Glomerular visceral epithelial cell (primary cell): ENCODE measurements around the gene TGM3.

Experiments used
- DNase-seq: peaks from one replicate; pipeline ENCODE4 v3.0.0-alpha.2; 2016; ENCODE audit errors: extremely low spot score

Gene TGM3

GRCh38 chr20:2307136-2307535 lies 11.3 kb downstream of the TGM3 start:
- DNase-seq, result no peak

- no peak for DNase-seq
Observed at GRCh38 chr20:2311329-2311728, 15.5 kb downstream of the TGM3 start.

GRCh38 chr20:2312876-2313275 lies 17.1 kb downstream of the TGM3 start:
- no peak for DNase-seq

- no peak for DNase-seq
Observed at GRCh38 chr20:2313316-2313715, 17.5 kb downstream of the TGM3 start.

- DNase-seq, result peak; percentile 25
Observed at GRCh38 chr20:2314759-2315439, 19.1 kb downstream of the TGM3 start.

GRCh38 chr20:2315440-2315778 lies 19.6 kb downstream of the TGM3 start:
- no peak for DNase-seq

GRCh38 chr20:2316847-2317495 lies 21.2 kb downstream of the TGM3 start:
- no peak for DNase-seq

- DNase-seq, result no peak
Observed at GRCh38 chr20:2320813-2321658, 25.2 kb downstream of the TGM3 start.

GRCh38 chr20:2323051-2323450 lies 27.2 kb downstream of the TGM3 start:
- DNase-seq, result no peak

GRCh38 chr20:2326046-2326445 lies 30.2 kb downstream of the TGM3 start:
- DNase-seq, result no peak

- DNase-seq, result no peak
Observed at GRCh38 chr20:2327620-2328555, 32.1 kb downstream of the TGM3 start.

- no peak for DNase-seq
Observed at GRCh38 chr20:2329286-2329685, 33.5 kb downstream of the TGM3 start.

GRCh38 chr20:2330090-2330695 lies 34.4 kb downstream of the TGM3 start:
- DNase-seq, result no peak

- no peak for DNase-seq
Observed at GRCh38 chr20:2331106-2331505, 35.3 kb downstream of the TGM3 start.

- DNase-seq, result no peak
Observed at GRCh38 chr20:2331901-2332565, 36.2 kb downstream of the TGM3 start.

GRCh38 chr20:2332711-2333110 lies 36.9 kb downstream of the TGM3 start:
- no peak for DNase-seq

- no peak for DNase-seq
Observed at GRCh38 chr20:2333821-2334220, 38.0 kb downstream of the TGM3 start.

- DNase-seq, result no peak
Observed at GRCh38 chr20:2335096-2335870, 39.5 kb downstream of the TGM3 start.

GRCh38 chr20:2336471-2336870 lies 40.7 kb downstream of the TGM3 start:
- DNase-seq, result no peak

GRCh38 chr20:2337142-2337541 lies 41.3 kb downstream of the TGM3 start:
- DNase-seq, result no peak
